Epithelial cell of esophagus (primary cell): ENCODE data around the gene PSPN.
A peak's percentile ranks its signal among the peaks of the same experiment; 100 is the strongest.

Experiments
- DNase-seq: peaks from one replicate; pipeline ENCODE4 v3.0.0; 2010; ENCODE audit warnings: low read depth
- H3K4me3 ChIP-seq: 2 replicates; pipeline ENCODE4 v1.5.1; 2011; ENCODE audit warnings: mild to moderate bottlenecking, low read length, control low read depth
- CTCF ChIP-seq: IDR thresholded peaks from 2 replicates; pipeline ENCODE4 v1.5.1; 2011; ENCODE audit warnings: low read depth, mild to moderate bottlenecking, low read length, control low read depth, inconsistent platforms; ENCODE audit not compliant: insufficient read depth; ENCODE audit errors: missing control alignments

Gene PSPN

GRCh38 chr19:6340493-6341201 is 35.1 kb downstream of the PSPN start:
- no peak for TF ChIP-seq CTCF
- H3K4me3 ChIP-seq = no peak overlapping the region
- no peak for DNase-seq

- no peak for DNase-seq
- H3K4me3 ChIP-seq = no peak overlapping the region
- TF ChIP-seq CTCF = no peak
Measured at GRCh38 chr19:6334490-6335285, 41.0 kb downstream of the PSPN start.

- peak; percentile 56 for DNase-seq
- no peak within 1 kb of the TSS for H3K4me3 ChIP-seq
- TF ChIP-seq CTCF = no peak
Measured at GRCh38 chr19:6333439-6333838, 42.3 kb downstream of the PSPN start, which contains the start of gene ACER1. TSS of gene ACER1 (minus strand) at chr19:6333612. CDS start at chr19:6333551, 61 bp downstream.

- no peak overlapping the region for H3K4me3 ChIP-seq
- TF ChIP-seq CTCF = no peak
- DNase-seq = no peak
Measured at GRCh38 chr19:6326815-6327214, 48.9 kb downstream of the PSPN start.

- no peak for TF ChIP-seq CTCF
Measured at GRCh38 chr19:6325614-6326013, 50.1 kb downstream of the PSPN start.

More at GRCh38 chr19:6325614-6326013, 50.1 kb downstream of the PSPN start:
- H3K4me3 ChIP-seq = no peak overlapping the region
- DNase-seq = no peak
